Activated T-cell treated with anti-CD3 and anti-CD28 coated beads for 1 hour (primary cell): Measurements from ENCODE around the gene SNU13.
"Not testable (repeated sequence)": the region's sequence is repeated elsewhere in the genome, so short reads cannot be mapped to it uniquely, and the experiment has no call there.

ENCODE experiments used
- DNase-seq: peaks from one replicate; pipeline ENCODE4 v3.0.0-alpha.2; 2020; ENCODE audit warnings: low read depth

The SNU13 gene

GRCh38 chr22:41641854-41642253, 46.8 kb downstream of the SNU13 start:
- DNase-seq: no peak

GRCh38 chr22:41638748-41639147, 49.9 kb downstream of the SNU13 start:
- no peak for DNase-seq

- DNase-seq: no peak
Observed at GRCh38 chr22:41638124-41638523, 50.5 kb downstream of the SNU13 start.

- DNase-seq: not testable (repeated sequence)
Observed at GRCh38 chr22:41637623-41638022, 51.0 kb downstream of the SNU13 start.

GRCh38 chr22:41636467-41636866, 52.2 kb downstream of the SNU13 start:
- no peak for DNase-seq

- not testable (repeated sequence) for DNase-seq
Observed at GRCh38 chr22:41634610-41635009, 54.1 kb downstream of the SNU13 start.

GRCh38 chr22:41631615-41632014, 57.1 kb downstream of the SNU13 start:
- not testable (repeated sequence) for DNase-seq

GRCh38 chr22:41631115-41631514, 57.6 kb downstream of the SNU13 start:
- DNase-seq: not testable (repeated sequence)

GRCh38 chr22:41625577-41625976, 63.1 kb downstream of the SNU13 start:
- DNase-seq: no peak
